HG03460 (cell line): ENCODE results near the gene SMIM8.
A peak's percentile ranks its signal among the peaks of the same experiment; 100 is the strongest.

Experiments used
- ATAC-seq: cut with Tn5 transposase; IDR thresholded peaks from one replicate; pipeline ENCODE4 v1.9.1; 2021; ENCODE audit not compliant: unreplicated experiment

SMIM8 gene

GRCh38 chr6:87333591-87334181 is 11.3 kb downstream of the SMIM8 start:
- no peak for ATAC-seq

GRCh38 chr6:87334683-87335082 is 12.3 kb downstream of the SMIM8 start:
- ATAC-seq: no peak

GRCh38 chr6:87336367-87336766 is 14.0 kb downstream of the SMIM8 start:
- ATAC-seq: no peak

- ATAC-seq: no peak
These were observed 17.8 kb downstream of the SMIM8 start for GRCh38 chr6:87340230-87340629.

GRCh38 chr6:87341158-87341557 is 18.8 kb downstream of the SMIM8 start:
- no peak for ATAC-seq

GRCh38 chr6:87341899-87342298 is 19.5 kb downstream of the SMIM8 start:
- peak; percentile 93 for ATAC-seq

- no peak for ATAC-seq
These were observed 20.4 kb downstream of the SMIM8 start for GRCh38 chr6:87342829-87343228.

GRCh38 chr6:87344731-87345130 is 22.3 kb downstream of the SMIM8 start, which contains the start of gene C6orf163:
Gene C6orf163 (plus strand): TSS chr6:87344813. CDS start chr6:87345100, 287 bp downstream.
- no peak for ATAC-seq

GRCh38 chr6:87346700-87347099 is 24.3 kb downstream of the SMIM8 start:
- no peak for ATAC-seq

- no peak for ATAC-seq
These were observed 27.5 kb downstream of the SMIM8 start for GRCh38 chr6:87349896-87350295.

- no peak for ATAC-seq
These were observed 28.1 kb downstream of the SMIM8 start for GRCh38 chr6:87350516-87350915.

GRCh38 chr6:87351583-87351982 is 29.2 kb downstream of the SMIM8 start:
- ATAC-seq: no peak

GRCh38 chr6:87356181-87356580 is 33.8 kb downstream of the SMIM8 start:
- no peak for ATAC-seq

GRCh38 chr6:87357479-87358196 is 35.2 kb downstream of the SMIM8 start:
- no peak for ATAC-seq

- ATAC-seq: no peak
These were observed 42.3 kb downstream of the SMIM8 start for GRCh38 chr6:87364602-87365252.

GRCh38 chr6:87366072-87366827 is 43.9 kb downstream of the SMIM8 start:
- ATAC-seq: no peak

GRCh38 chr6:87366899-87367298 is 44.5 kb downstream of the SMIM8 start:
- no peak for ATAC-seq

GRCh38 chr6:87373377-87373776 is 51.0 kb downstream of the SMIM8 start:
- ATAC-seq: no peak

- ATAC-seq: no peak
These were observed 52.9 kb downstream of the SMIM8 start for GRCh38 chr6:87375315-87375714.

- ATAC-seq: no peak
These were observed 54.3 kb downstream of the SMIM8 start for GRCh38 chr6:87376643-87377042.

- no peak for ATAC-seq
These were observed 56.6 kb downstream of the SMIM8 start for GRCh38 chr6:87378947-87379346.
